Measurements from ENCODE around the gene TMEM132D. TPM values are rescaled to one million over a fixed set of nuclear protein-coding genes. Genes with fewer than 3 reads are reported as not detected.

TMEM132D gene
- total RNA-seq, 1 donor, result under 0.01 TPM

DNA sequence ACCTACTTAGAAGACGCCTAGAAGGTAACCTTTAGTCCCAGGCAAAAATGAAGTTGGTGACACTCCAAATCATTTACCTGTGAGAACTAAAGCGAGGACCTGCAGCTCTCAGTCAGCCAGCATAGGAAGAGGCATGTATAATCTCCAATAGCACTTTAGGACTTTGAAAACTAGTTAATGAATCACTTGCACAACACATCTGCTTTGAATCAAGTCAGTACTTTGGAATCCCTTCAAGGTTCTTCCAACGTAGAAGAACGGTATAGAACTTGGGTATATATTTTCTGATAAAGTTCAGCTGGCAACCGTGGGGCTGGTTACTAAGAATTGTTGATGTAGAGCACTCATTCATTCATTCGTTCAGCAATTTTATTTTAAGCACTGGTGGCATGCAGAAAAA lies 251.9 kb downstream of the TMEM132D start:
- Histone ChIP-seq H3K4me1 (ENCODE audit: insufficient read depth, low read length) (no peaks in the 10 kb centered on the region), H3K27me3 (ENCODE audit: insufficient read depth, low read length) (no peaks in the 10 kb centered on the region), H3K9me3 (ENCODE audit: low read depth, low read length) (no peaks in the 10 kb centered on the region), H3K4me3 (ENCODE audit: low read length) (no peak overlapping the region)

DNA sequence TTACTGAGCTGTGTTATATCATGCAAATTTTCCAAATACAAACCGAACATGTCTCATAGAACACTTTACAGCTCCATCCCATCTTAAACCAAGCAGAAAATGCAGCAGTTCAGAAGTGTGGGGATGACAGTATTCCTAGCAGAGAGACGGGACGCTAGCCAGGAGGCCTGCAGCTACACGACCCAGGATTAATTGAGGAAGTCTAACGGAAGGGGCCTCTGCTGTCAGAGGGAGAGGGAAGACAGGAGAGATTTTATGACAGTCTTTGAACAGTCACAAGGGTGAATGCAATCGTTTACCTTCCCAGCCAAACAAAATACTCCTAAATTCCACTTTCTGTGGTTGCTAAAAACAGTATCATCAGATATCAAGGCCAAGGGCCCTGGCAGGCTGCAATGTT lies 261.9 kb downstream of the TMEM132D start:
- no peaks in the 10 kb centered on the region for H3K9me3 ChIP-seq (ENCODE audit: low read depth, low read length)
- H3K4me3 ChIP-seq (ENCODE audit: low read length), result no peak overlapping the region

DNA sequence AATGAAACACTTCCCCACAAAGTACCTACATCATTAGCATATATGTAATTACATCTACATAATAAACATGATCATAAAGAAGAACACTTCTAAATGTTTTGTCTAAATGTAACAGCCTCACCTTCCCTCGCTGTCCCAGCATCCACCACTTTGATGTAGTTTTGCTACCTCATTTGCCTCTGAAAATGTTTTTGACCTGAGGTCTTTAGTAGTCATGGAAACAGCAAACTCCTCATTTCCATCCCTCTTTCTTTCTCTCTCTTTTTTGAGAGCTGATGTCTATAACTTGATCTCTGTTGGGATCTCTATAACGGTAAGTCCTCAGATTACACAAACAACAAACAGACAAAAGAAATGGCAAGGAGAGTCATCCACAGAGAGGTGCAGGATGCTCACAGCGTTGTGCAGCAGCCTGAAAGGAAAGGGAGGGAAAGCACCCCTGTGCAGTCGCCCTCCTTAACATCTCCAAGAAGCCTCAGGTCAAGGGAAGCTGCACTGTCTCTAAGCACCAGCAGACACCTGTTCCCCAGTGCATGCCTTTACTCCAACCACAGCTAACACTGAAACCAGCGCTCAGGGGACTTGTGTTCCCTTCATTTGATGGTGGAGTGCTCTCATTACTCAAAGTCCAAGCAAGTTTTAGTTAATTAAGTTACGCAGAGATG lies 268.7 kb downstream of the TMEM132D start:
- Histone ChIP-seq H3K4me3 (ENCODE audit: low read length) (no peak overlapping the region), H3K27me3 (ENCODE audit: insufficient read depth, low read length) (no peaks in the 10 kb centered on the region)

More for the DNA sequence above, 261.9 kb downstream of the TMEM132D start:
- H3K27me3 ChIP-seq (ENCODE audit: insufficient read depth, low read length), result no peaks in the 10 kb centered on the region
- no peaks in the 10 kb centered on the region for H3K4me1 ChIP-seq (ENCODE audit: insufficient read depth, low read length)

DNA sequence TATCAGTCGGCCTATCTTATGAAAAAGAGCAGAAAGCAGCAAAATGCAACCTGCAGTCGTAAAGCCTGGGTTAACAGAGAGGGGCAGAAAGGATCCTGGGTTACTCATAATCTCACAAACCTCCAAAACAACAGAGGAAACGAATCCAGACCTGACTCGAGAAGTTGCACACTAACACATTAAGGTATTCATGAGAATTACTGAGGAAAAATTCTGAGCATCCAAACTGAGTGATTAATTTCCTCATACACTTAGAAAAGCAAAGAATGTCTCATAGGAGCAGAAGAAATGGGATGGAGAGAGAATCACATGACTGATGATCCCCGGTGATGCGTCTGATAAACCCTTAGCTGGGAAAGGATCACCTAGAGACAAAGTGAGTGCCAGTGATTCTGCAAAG lies 272.5 kb downstream of the TMEM132D start:
- no peaks in the 10 kb centered on the region for H3K9me3 ChIP-seq (ENCODE audit: low read depth, low read length)
- no peaks in the 10 kb centered on the region for H3K27me3 ChIP-seq (ENCODE audit: insufficient read depth, low read length)
- H3K4me3 ChIP-seq (ENCODE audit: low read length), result no peak overlapping the region
- H3K4me1 ChIP-seq (ENCODE audit: insufficient read depth, low read length), result no peaks in the 10 kb centered on the region

More for the DNA sequence above, 268.7 kb downstream of the TMEM132D start:
- Histone ChIP-seq H3K9me3 (ENCODE audit: low read depth, low read length) (no peaks in the 10 kb centered on the region), H3K4me1 (ENCODE audit: insufficient read depth, low read length) (no peaks in the 10 kb centered on the region)

DNA sequence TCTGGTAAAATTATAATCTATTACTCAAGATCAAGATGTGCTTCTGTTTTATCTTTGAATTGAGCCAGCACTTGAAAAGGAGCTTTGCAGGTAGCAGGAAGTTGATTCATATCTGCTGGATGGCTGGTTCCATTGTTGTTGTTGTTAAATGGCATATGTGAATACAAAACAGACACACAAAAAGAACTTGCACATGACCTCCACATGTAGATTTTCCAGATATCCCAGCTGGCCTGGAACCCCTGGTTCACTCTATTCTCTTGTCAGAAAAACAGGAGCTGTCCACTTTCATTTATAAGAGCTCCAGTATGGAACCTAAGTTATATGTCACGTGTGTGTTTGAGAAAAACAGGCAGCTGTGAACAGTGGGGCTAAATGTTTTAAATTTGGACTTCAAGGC lies 273.9 kb downstream of the TMEM132D start:
- Histone ChIP-seq H3K27me3 (ENCODE audit: insufficient read depth, low read length) (no peaks in the 10 kb centered on the region), H3K4me1 (ENCODE audit: insufficient read depth, low read length) (no peaks in the 10 kb centered on the region), H3K9me3 (ENCODE audit: low read depth, low read length) (no peaks in the 10 kb centered on the region), H3K4me3 (ENCODE audit: low read length) (no peak overlapping the region)

DNA sequence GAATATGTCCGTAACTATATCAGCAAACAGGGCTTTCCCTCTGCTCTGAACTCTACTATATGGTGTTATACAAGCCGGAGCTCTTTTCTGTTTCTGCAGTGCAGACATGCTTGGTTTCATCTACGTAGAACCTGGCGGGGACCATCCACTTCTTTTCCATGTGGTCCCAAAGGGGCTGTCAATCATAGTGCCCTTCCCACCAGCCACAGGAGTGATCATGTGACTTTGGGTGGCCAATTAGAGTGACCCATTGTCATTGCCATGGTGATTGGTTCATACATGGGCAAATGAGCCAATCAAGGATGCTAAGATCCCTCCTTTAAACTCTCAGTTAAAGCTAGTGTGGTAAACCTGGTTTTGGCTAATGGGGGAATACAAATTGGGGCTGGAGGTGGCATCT lies 281.3 kb downstream of the TMEM132D start:
- H3K4me1 ChIP-seq (ENCODE audit: insufficient read depth, low read length), result no peaks in the 10 kb centered on the region
- H3K4me3 ChIP-seq (ENCODE audit: low read length), result no peak overlapping the region
- H3K9me3 ChIP-seq (ENCODE audit: low read depth, low read length), result no peaks in the 10 kb centered on the region

DNA sequence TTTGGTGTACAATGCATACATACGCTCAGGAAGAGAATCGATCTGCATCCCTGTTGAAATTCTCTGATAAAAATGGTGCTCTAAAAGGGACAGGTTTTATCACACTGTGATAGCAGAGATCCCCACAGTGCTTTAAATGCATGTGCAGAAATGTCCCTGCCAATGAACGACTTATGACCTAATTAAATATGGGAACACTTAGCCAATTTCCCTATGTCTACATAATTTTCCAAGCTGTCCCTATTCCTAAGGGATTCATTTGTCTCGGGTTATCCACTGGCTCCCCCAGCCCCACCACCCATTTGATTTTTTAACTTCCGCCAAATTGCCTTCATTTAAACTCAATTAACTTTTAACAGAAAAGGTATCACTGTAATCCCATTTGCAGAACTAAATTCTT lies 284.6 kb downstream of the TMEM132D start:
- no peaks in the 10 kb centered on the region for H3K27me3 ChIP-seq (ENCODE audit: insufficient read depth, low read length)

More for the DNA sequence above, 281.3 kb downstream of the TMEM132D start:
- no peaks in the 10 kb centered on the region for H3K27me3 ChIP-seq (ENCODE audit: insufficient read depth, low read length)

DNA sequence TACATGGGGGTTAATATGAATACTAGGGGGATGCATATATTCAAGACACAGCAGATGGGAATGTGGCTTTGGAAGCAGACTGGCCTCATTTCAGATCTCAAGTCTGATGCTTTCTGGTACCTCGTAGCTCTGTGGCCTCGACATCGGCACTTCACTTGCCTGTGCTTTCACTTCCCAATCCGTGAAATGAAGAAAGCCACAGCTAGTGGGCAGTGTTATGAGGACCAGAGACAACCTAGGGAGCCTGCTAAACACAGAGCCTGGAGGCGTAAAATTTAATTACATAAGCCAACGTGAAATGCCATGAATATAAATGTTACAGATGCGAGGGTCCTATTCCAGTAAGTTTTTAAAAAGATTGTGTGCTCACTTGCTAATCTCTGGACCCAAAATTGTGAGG lies 286.0 kb downstream of the TMEM132D start:
- Histone ChIP-seq H3K9me3 (ENCODE audit: low read depth, low read length) (no peaks in the 10 kb centered on the region), H3K4me1 (ENCODE audit: insufficient read depth, low read length) (no peaks in the 10 kb centered on the region), H3K27me3 (ENCODE audit: insufficient read depth, low read length) (no peaks in the 10 kb centered on the region), H3K4me3 (ENCODE audit: low read length) (no peak overlapping the region)

More for the DNA sequence above, 284.6 kb downstream of the TMEM132D start:
- Histone ChIP-seq H3K9me3 (ENCODE audit: low read depth, low read length) (no peaks in the 10 kb centered on the region), H3K4me3 (ENCODE audit: low read length) (no peak overlapping the region), H3K4me1 (ENCODE audit: insufficient read depth, low read length) (no peaks in the 10 kb centered on the region)

DNA sequence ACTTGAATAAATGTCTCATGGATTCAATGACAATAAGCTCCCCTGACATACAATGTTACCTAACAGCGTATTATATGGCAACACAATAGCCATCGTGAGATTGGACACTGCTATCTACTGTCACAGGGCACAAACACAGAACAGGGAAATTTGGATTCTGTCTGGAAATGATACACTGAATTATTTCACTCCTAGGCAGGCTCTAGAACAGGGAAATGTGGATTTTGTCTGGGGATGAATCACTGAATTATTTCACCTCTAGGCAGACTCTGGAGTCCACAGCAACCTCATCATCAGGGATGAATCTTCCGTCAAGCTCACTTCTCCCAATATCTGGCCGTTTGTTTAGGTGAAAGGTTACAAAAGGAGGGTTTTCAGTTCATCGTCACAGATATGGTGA lies 288.8 kb downstream of the TMEM132D start:
- H3K4me1 ChIP-seq (ENCODE audit: insufficient read depth, low read length), result no peaks in the 10 kb centered on the region
- no peak overlapping the region for H3K4me3 ChIP-seq (ENCODE audit: low read length)
- no peaks in the 10 kb centered on the region for H3K9me3 ChIP-seq (ENCODE audit: low read depth, low read length)

DNA sequence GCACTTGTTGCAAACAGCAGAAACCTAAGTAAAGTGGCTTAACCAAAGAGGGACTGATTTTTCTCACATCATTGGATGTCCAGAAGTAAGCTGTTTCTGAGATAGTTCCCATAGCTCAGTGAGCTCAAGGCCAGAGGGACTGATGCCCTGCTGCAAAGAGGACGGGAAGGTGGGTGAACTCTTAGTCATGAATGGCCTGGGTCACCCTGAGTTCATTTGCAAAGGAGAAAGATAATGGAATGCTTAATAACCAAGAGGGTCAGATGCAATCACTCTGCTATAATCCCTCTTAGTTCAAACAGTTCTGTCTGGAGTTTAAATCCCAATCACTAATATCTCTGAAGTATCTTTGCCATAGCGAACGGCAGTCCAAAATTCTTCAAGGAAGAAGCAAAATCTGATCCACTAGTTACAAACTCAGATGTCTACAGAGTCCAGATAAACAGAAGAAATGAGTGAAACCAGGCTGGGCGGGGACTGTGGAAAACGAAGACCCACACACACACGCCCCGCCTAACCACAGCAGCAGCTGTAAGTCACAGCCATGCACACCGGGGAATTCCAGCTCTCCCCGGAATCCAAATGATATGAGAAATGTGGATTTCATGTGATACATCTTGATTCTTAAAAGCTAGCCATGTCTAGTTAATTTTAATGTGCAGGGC lies 289.5 kb downstream of the TMEM132D start:
- no peaks in the 10 kb centered on the region for H3K9me3 ChIP-seq (ENCODE audit: low read depth, low read length)
- no peak overlapping the region for H3K4me3 ChIP-seq (ENCODE audit: low read length)
- no peaks in the 10 kb centered on the region for H3K27me3 ChIP-seq (ENCODE audit: insufficient read depth, low read length)
- H3K4me1 ChIP-seq (ENCODE audit: insufficient read depth, low read length), result no peaks in the 10 kb centered on the region

More for the DNA sequence above, 288.8 kb downstream of the TMEM132D start:
- H3K27me3 ChIP-seq (ENCODE audit: insufficient read depth, low read length), result no peaks in the 10 kb centered on the region

DNA sequence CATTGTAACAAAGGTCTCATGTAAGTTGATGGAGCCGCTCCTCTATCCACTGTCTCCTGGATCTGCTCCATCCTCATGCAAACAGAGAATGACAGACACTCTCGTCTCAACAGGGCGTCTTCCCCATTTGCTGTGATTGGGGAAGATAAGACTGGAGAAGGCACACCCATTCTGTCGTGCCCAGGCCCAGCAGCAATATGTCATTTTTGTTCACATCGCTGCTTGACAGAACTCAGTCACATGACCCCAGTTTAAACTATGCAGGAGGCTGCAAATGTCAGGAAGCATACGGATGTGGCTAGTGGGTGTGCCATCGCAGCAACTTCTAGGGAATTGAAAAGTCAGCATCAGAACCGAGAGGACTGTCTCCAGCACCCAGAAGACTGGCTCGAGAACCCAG lies 290.5 kb downstream of the TMEM132D start:
- no peak overlapping the region for H3K4me3 ChIP-seq (ENCODE audit: low read length)
- no peaks in the 10 kb centered on the region for H3K27me3 ChIP-seq (ENCODE audit: insufficient read depth, low read length)
- H3K9me3 ChIP-seq (ENCODE audit: low read depth, low read length), result no peaks in the 10 kb centered on the region
- no peaks in the 10 kb centered on the region for H3K4me1 ChIP-seq (ENCODE audit: insufficient read depth, low read length)

DNA sequence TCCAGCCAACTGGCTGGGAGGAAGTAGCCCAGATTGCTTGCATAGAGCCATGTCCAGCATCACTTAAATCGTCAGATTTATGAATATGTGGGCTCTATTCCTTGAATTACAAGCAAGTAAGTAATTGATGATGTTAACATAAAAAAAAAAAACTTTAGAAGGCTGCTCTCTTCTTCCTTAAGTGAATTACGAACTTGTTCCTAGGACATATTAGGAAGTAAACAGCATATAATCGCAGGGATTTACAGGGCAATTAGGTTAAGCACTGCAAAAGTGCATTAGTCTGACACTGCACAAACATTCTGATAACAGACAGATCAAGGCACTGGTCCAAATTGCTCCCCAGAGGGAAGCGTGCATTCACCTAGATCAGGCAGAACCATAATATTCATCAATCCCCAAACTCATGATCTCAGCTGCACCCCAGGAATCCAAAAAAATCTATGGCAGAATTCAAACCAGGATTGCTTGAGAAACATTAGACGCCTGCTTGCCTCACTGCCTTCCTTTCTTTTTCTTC lies 293.2 kb downstream of the TMEM132D start:
- Histone ChIP-seq H3K4me1 (ENCODE audit: insufficient read depth, low read length) (no peaks in the 10 kb centered on the region), H3K4me3 (ENCODE audit: low read length) (no peak overlapping the region), H3K9me3 (ENCODE audit: low read depth, low read length) (no peaks in the 10 kb centered on the region), H3K27me3 (ENCODE audit: insufficient read depth, low read length) (no peaks in the 10 kb centered on the region)

DNA sequence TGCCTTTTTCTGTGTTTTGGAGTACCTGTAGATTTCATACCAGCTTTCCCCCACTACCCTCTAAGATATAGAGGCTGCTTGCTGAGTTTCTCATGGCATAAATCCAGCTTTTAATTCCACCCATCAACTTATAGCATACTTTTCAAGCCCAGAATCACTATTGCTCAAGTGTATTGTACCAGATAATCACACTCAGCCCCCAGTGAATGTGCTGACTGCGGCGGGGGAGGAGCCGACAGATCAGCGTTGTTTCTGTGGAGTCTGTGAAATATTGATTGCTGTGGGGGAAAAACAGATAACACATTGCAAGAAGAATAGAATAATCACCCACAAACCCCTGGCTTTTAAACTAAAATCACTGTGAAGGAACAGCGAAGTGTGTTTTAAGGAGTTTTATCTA lies 296.1 kb downstream of the TMEM132D start:
- Histone ChIP-seq H3K27me3 (ENCODE audit: insufficient read depth, low read length) (no peaks in the 10 kb centered on the region), H3K4me1 (ENCODE audit: insufficient read depth, low read length) (no peaks in the 10 kb centered on the region), H3K9me3 (ENCODE audit: low read depth, low read length) (no peaks in the 10 kb centered on the region), H3K4me3 (ENCODE audit: low read length) (no peak overlapping the region)

DNA sequence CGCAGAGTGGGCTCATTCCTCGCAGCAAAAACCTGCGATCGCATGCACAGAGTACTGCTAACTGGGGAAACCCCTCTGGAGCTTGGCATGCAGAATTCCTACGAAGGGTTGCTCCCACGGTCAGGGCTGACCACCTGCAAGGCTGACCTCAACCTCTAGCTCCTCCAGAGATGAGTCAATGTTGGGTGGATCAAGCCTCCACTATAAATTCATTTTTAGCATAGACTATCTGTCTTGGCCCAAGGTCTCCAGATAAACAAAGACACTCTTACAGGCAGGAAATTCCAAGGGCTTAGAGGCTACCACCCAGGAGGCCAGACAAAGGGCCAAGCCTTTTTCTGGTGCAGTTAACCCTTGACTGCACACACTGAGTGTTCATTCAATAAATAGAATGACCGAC lies 296.5 kb downstream of the TMEM132D start:
- Histone ChIP-seq H3K4me3 (ENCODE audit: low read length) (no peak overlapping the region), H3K9me3 (ENCODE audit: low read depth, low read length) (no peaks in the 10 kb centered on the region), H3K4me1 (ENCODE audit: insufficient read depth, low read length) (no peaks in the 10 kb centered on the region), H3K27me3 (ENCODE audit: insufficient read depth, low read length) (no peaks in the 10 kb centered on the region)

DNA sequence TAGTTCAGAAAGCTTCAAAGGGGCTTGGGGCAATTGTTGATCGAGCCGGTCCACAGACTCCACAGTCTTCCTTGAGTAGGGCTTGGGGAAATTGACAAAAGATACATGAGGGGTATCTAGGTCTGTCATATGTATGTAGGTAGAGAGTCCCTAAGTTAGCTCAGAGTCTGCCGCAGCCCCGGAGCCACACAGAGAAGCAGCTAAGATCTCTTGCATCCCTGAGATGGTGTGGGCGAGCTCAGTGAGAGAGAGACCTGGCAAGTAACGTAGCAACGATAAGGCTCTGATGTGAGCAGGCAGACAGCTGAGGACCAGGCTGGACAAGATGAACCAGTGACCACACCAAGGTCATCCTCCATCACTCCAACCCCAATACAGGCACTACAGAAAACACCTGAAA lies 297.6 kb downstream of the TMEM132D start:
- H3K27me3 ChIP-seq (ENCODE audit: insufficient read depth, low read length), result no peaks in the 10 kb centered on the region
- no peak overlapping the region for H3K4me3 ChIP-seq (ENCODE audit: low read length)
- no peaks in the 10 kb centered on the region for H3K4me1 ChIP-seq (ENCODE audit: insufficient read depth, low read length)
- H3K9me3 ChIP-seq (ENCODE audit: low read depth, low read length), result no peaks in the 10 kb centered on the region

DNA sequence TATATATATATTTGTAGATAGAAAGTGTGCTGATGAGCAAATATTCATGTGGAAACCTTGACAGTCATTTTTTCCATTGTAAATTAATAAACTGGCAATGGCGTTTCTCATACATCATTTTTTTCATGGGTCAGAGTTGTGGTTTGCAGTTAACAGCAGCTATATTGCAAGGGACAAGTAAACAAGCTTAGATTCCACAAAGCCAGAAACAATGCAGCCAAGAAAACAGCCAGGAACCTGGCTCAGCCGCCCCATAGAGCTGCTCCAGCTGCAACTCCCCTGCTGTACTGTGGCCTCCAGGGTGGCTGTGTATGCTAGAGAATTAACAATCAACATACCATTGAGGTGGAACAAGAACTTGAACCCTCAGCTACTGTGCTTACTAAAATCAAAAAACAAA lies 298.2 kb downstream of the TMEM132D start:
- H3K9me3 ChIP-seq (ENCODE audit: low read depth, low read length), result no peaks in the 10 kb centered on the region
- H3K27me3 ChIP-seq (ENCODE audit: insufficient read depth, low read length), result no peaks in the 10 kb centered on the region
- H3K4me3 ChIP-seq (ENCODE audit: low read length), result no peak overlapping the region
- no peaks in the 10 kb centered on the region for H3K4me1 ChIP-seq (ENCODE audit: insufficient read depth, low read length)
